ENCODE data around the gene ELANE.

Gene ELANE

DNA sequence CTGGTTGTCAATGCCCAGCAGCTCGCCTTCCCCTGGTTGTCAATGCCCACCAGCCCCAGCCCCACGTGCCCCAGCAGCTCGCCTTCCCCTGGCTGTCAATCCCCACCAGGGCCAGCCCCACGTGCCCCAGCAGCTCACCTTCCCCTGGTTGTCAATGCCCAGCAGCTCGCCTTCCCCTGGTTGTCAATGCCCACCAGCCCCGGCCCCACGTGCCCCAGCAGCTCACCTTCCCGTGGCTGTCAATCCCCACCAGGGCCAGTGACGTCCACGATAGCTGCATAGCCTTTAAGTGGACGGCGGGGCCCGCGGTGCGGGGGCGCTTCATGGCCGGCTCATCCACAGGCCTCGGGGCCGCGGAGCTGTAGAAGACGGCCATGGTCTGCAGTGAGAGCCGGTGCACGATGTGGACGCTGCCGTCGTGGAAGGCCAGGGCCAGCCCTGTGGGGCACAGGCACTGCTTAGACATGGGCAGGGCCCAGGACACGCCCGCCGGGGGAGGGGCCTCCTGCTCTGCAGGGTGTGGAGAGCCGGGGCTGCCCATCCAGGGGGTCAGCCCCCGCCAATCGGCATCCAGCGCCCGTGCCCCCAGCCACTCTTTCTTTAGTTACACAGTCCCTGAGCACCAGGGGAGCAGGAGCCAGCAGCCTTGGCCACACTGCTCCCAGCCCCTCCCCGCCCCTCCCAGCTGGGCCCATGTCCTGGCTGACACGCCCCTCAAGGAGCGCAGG, 27.8 kb downstream of the ELANE start:
- DNase-seq (ENCODE audit: extremely low read depth, low read depth) = no peak
- no peak overlapping the region for H3K4me3 ChIP-seq (replicated peaks; ENCODE audit: low read depth, low read length)
- no peak for TF ChIP-seq CTCF (IDR thresholded peaks at IDR 0.05; ENCODE audit: low read depth, low read length, missing control alignments)

DNA sequence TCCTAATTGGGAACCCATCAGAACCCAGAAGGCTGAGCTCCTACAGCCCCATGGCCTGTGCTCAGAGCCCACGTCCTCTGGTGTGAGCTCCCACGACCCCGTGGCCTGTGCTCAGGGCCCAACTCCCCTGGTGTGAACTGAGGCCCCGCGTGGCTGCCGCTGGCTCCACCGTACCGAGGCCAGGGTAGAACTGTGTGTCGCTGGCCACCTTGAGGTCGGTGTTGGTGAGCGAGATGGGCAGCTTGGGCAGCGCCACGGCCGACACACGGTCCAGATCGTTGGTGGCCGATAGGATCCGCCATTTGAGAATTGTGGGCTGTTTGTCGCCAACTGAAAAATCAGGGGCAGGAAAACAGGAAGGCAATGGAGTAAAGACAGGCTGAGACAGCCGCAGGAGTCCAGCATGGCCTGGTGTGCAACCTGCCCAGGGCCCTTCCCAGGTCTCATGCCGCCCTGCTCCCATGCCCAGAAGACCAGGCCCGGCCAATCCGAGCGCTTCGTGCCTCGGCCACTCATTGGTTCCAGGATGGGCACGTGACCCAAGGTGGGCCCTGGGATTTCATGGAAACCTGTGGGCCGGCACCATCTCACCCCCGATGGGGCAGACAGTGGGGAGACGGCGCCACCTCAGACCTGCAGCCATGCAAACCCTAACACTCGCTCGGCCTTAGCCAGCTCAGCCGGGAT, 29.4 kb downstream of the ELANE start:
- no peak for TF ChIP-seq CTCF (IDR thresholded peaks at IDR 0.05; ENCODE audit: low read depth, low read length, missing control alignments)
- no peak overlapping the region for H3K4me3 ChIP-seq (replicated peaks; ENCODE audit: low read depth, low read length)
- no peak for DNase-seq (ENCODE audit: extremely low read depth, low read depth)

- TF ChIP-seq CTCF (IDR thresholded peaks at IDR 0.05; ENCODE audit: low read depth, low read length, missing control alignments) = no peak
- H3K4me3 ChIP-seq (replicated peaks; ENCODE audit: low read depth, low read length) = no peak overlapping the region
- DNase-seq (ENCODE audit: extremely low read depth, low read depth) = no peak
These were observed 30.9 kb downstream of the ELANE start for GRCh38 chr19:882871-883497.

GRCh38 chr19:883661-884211, 31.6 kb downstream of the ELANE start:
- TF ChIP-seq CTCF (IDR thresholded peaks at IDR 0.05; ENCODE audit: low read depth, low read length, missing control alignments) = no peak
- DNase-seq (ENCODE audit: extremely low read depth, low read depth) = no peak
- H3K4me3 ChIP-seq (replicated peaks; ENCODE audit: low read depth, low read length) = no peak overlapping the region

DNA sequence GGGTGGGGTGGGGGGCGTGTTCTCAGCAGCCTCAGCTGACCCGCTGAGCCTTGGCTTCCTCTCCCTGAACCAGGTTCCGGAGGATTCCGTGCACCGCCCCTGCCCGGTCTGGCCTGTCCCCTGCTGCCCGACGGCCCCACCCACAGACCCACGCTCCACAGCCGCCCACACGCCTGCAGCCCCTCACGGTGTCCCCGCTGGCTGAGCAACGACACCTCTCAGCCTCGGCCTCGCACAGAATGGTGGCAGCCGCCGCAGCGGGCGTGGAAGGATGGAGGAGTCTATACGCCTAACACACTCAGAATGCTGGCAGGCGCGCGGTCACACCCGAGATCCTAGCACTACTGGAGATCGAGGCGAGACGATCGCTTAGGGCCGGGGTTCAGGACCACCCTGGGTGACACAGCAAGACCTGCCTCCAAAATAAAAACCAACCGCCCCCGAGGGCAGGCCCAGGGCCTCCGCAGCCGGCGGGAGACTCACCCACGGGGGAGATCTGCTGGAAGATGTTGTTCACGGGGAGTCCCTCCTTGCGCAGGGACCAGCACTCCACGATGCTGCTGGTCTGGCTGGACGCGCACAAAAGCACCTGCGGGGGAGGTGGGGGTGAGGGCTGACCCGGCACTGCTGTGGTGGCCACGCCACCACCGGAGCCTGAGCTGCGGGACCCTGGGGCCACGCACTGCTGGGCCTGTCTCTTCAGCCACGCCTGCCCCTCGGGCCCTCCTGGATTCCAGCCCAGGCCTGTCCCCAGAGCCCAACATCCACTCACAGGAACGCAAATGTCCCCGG, 32.5 kb downstream of the ELANE start:
- H3K4me3 ChIP-seq (replicated peaks; ENCODE audit: low read depth, low read length) = no peak overlapping the region
- DNase-seq (ENCODE audit: extremely low read depth, low read depth) = no peak
- TF ChIP-seq CTCF (IDR thresholded peaks at IDR 0.05; ENCODE audit: low read depth, low read length, missing control alignments) = no peak

GRCh38 chr19:885536-886224, 33.6 kb downstream of the ELANE start:
- no peak for TF ChIP-seq CTCF (IDR thresholded peaks at IDR 0.05; ENCODE audit: low read depth, low read length, missing control alignments)
- DNase-seq (ENCODE audit: extremely low read depth, low read depth) = no peak
- H3K4me3 ChIP-seq (replicated peaks; ENCODE audit: low read depth, low read length) = no peak overlapping the region
